Stimulated activated CD4-positive, alpha-beta T cell treated with anti-CD3 and anti-CD28 coated beads, Interleukin-1b, Interleukin-23, amount 100 ng/mL, for 48 hours (primary cell): ENCODE results near the gene BBIP1.
"Not testable (repeated sequence)": the region's sequence is repeated elsewhere in the genome, so short reads cannot be mapped to it uniquely, and the experiment has no call there.

Experiments used
- DNase-seq: peaks from one replicate; pipeline ENCODE4 v3.0.0-alpha.2; 2020

The BBIP1 gene

GRCh38 chr10:110881905-110882304 lies 37.1 kb downstream of the BBIP1 start:
- no peak for DNase-seq

- DNase-seq: no peak
Measured at GRCh38 chr10:110881247-110881646, 37.7 kb downstream of the BBIP1 start.

- DNase-seq: no peak
Measured at GRCh38 chr10:110880012-110880411, 39.0 kb downstream of the BBIP1 start.

- DNase-seq: no peak
Measured at GRCh38 chr10:110876788-110877187, 42.2 kb downstream of the BBIP1 start.

GRCh38 chr10:110876000-110876399 lies 43.0 kb downstream of the BBIP1 start:
- no peak for DNase-seq

GRCh38 chr10:110873951-110874350 lies 45.0 kb downstream of the BBIP1 start:
- no peak for DNase-seq

GRCh38 chr10:110872984-110873923 lies 45.7 kb downstream of the BBIP1 start:
- no peak for DNase-seq

- peak; percentile 79 for DNase-seq
Measured at GRCh38 chr10:110872145-110872983, 46.6 kb downstream of the BBIP1 start.

- peak; percentile 95 for DNase-seq
Measured at GRCh38 chr10:110871298-110872084, 47.5 kb downstream of the BBIP1 start, which contains the start of gene PDCD4. Gene PDCD4 (plus strand): TSS chr10:110871928. CDS start chr10:110876028, 4,100 bp downstream.

- no peak for DNase-seq
Measured at GRCh38 chr10:110870823-110871297, 48.1 kb downstream of the BBIP1 start.

- DNase-seq: no peak
Measured at GRCh38 chr10:110868981-110869380, 50.0 kb downstream of the BBIP1 start.

GRCh38 chr10:110867807-110868465 lies 51.0 kb downstream of the BBIP1 start:
- DNase-seq: no peak

- not testable (repeated sequence) for DNase-seq
Measured at GRCh38 chr10:110867011-110867806, 51.8 kb downstream of the BBIP1 start.

GRCh38 chr10:110865809-110866482 lies 53.0 kb downstream of the BBIP1 start:
- DNase-seq: no peak

- no peak for DNase-seq
Measured at GRCh38 chr10:110865186-110865808, 53.7 kb downstream of the BBIP1 start.

- DNase-seq: peak; percentile 39
Measured at GRCh38 chr10:110864662-110865140, 54.3 kb downstream of the BBIP1 start.

- DNase-seq: no peak
Measured at GRCh38 chr10:110863956-110864355, 55.0 kb downstream of the BBIP1 start.

GRCh38 chr10:110863361-110863760 lies 55.6 kb downstream of the BBIP1 start:
- no peak for DNase-seq

GRCh38 chr10:110862961-110863360 lies 56.0 kb downstream of the BBIP1 start:
- no peak for DNase-seq
